ENCODE data around the gene TATDN2. TPM values are rescaled to one million over a fixed set of nuclear protein-coding genes. Genes with fewer than 3 reads are reported as not detected.

The TATDN2 gene
- total and polyA plus RNA-seq, 4 donors, result 12.0 to 32.9 (median 23.8) TPM

DNA sequence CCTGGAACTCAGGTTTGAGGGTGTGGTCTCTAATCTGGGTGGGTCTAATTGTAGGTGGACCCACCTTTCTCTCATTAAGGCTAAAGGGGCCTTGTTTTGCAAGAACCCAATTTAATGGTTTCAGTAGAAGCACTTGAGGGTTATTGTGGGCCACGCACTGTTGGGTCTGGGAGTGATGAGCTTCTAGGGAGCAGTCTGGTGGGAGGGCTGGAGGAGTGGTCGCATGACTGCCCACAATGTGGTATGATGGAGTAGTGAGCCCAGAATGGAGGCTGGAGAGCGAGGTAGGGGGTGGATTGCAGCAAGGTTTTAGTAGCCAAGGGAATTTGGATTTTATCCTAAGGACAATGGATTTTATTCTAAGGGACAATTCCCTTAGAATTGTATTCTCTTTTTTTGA is 2.7 kb downstream of the TATDN2 start:
- no peak overlapping the region for H3K4me3 ChIP-seq
- no peak for ATAC-seq (ENCODE audit: insufficient read depth, low FRiP score)
- no peak overlapping the region for H3K9ac ChIP-seq (ENCODE audit: insufficient read depth in 1 of 2, low read length in 2 of 2)
- 89 to 92% methylated on average over 3 of the region's 3 CpGs for WGBS, 2 donors
- TF ChIP-seq, protein P1, sequence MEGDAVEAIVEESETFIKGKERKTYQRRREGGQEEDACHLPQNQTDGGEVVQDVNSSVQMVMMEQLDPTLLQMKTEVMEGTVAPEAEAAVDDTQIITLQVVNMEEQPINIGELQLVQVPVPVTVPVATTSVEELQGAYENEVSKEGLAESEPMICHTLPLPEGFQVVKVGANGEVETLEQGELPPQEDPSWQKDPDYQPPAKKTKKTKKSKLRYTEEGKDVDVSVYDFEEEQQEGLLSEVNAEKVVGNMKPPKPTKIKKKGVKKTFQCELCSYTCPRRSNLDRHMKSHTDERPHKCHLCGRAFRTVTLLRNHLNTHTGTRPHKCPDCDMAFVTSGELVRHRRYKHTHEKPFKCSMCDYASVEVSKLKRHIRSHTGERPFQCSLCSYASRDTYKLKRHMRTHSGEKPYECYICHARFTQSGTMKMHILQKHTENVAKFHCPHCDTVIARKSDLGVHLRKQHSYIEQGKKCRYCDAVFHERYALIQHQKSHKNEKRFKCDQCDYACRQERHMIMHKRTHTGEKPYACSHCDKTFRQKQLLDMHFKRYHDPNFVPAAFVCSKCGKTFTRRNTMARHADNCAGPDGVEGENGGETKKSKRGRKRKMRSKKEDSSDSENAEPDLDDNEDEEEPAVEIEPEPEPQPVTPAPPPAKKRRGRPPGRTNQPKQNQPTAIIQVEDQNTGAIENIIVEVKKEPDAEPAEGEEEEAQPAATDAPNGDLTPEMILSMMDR (IDR thresholded peaks at IDR 0.05; ENCODE audit: control extremely low read depth, extremely low read depth), result no peak
- H3K36me3 ChIP-seq (ENCODE audit: control insufficient read depth in 4 of 4, insufficient read depth in 4 of 4, low read length in 4 of 4), result peaks cover 0 to 16% (median 14%) of the 10 kb centered on the region in 4 donors
- H3K4me1 ChIP-seq (ENCODE audit: control insufficient read depth in 5 of 5, insufficient read depth in 5 of 5, low read length in 5 of 5), result peaks cover 0 to 24% (median 10%) of the 10 kb centered on the region in 5 donors
- H3K27me3 ChIP-seq (ENCODE audit: control insufficient read depth in 3 of 3, insufficient read depth in 3 of 3, low read length in 2 of 3), result no peaks in the 10 kb centered on the region
- no peak for DNase-seq
- H3K9me3 ChIP-seq (ENCODE audit: control insufficient read depth in 4 of 4, insufficient read depth in 3 of 4, low read length in 3 of 4), result peaks cover 0 to 2% (median 0%) of the 10 kb centered on the region in 4 donors
- no peak overlapping the region for H3K27ac ChIP-seq (ENCODE audit: low read depth in 1 of 2, low read length in 1 of 2)

DNA sequence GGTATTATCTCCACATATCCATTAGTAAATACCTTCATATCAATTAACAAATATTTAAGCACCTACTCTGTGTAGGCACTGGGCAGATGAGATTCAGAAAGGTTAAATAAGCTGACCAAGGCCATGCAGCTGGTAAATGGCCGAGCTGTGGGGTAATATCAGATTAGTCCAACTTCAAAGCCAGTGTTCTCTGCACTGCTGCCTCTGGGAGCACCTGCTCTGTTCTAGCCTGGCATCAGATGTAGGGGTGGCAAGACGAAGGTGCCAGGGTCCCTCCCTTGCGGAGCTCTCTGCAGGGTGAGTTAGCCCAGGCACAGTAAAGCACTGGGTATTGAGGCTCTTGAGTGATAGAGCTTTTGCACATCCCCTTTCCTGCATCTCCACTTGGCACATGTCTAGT is 5.5 kb downstream of the TATDN2 start:
- no peaks in the 10 kb centered on the region for H3K27me3 ChIP-seq (ENCODE audit: control insufficient read depth in 3 of 3, insufficient read depth in 3 of 3, low read length in 2 of 3)
- ATAC-seq (ENCODE audit: insufficient read depth, low FRiP score), result no peak
- no peak for DNase-seq
- TF ChIP-seq, protein P1 (IDR thresholded peaks at IDR 0.05; ENCODE audit: control extremely low read depth, extremely low read depth), result no peak
- WGBS, 2 donors, result 95 to 97% methylated on average over 3 of the region's 3 CpGs
- no peaks in the 10 kb centered on the region for H3K9me3 ChIP-seq (ENCODE audit: control insufficient read depth in 4 of 4, insufficient read depth in 3 of 4, low read length in 3 of 4)
- H3K4me3 ChIP-seq, result no peak overlapping the region
- peaks cover 0 to 21% (median 16%) of the 10 kb centered on the region in 4 donors for H3K36me3 ChIP-seq (ENCODE audit: control insufficient read depth in 4 of 4, insufficient read depth in 4 of 4, low read length in 4 of 4)
- no peak overlapping the region for H3K27ac ChIP-seq (ENCODE audit: low read depth in 1 of 2, low read length in 1 of 2)
- no peak overlapping the region for H3K9ac ChIP-seq (ENCODE audit: insufficient read depth in 1 of 2, low read length in 2 of 2)
- peaks cover 0 to 19% (median 8%) of the 10 kb centered on the region in 5 donors for H3K4me1 ChIP-seq (ENCODE audit: control insufficient read depth in 5 of 5, insufficient read depth in 5 of 5, low read length in 5 of 5)

DNA sequence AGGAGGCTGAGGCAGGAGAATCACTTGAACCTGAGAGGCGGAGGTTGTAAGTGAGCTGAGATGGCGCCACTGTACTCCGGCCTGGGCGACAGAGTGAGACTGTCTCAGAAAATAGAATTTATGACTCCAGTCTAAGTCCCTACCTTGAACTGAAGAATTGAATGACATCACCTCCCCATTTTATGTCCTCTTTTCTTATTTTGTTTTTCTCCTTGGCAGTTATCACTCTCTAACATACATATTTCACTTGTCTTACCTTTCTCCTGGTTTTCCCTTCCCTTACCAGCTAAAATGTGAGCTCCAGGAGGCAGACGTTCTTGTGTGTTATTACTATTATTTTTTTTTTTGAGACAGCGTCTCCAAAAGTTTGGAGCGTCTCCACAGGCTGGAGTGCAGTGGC is 7.6 kb downstream of the TATDN2 start:
- peaks cover 8 to 32% (median 19%) of the 10 kb centered on the region in 4 donors for H3K36me3 ChIP-seq (ENCODE audit: control insufficient read depth in 4 of 4, insufficient read depth in 4 of 4, low read length in 4 of 4)
- TF ChIP-seq, protein P1 (IDR thresholded peaks at IDR 0.05; ENCODE audit: control extremely low read depth, extremely low read depth), result no peak
- no peaks in the 10 kb centered on the region for H3K9me3 ChIP-seq (ENCODE audit: control insufficient read depth in 4 of 4, insufficient read depth in 3 of 4, low read length in 3 of 4)
- no peaks in the 10 kb centered on the region for H3K27me3 ChIP-seq (ENCODE audit: control insufficient read depth in 3 of 3, insufficient read depth in 3 of 3, low read length in 2 of 3)
- H3K9ac ChIP-seq (ENCODE audit: insufficient read depth in 1 of 2, low read length in 2 of 2), result no peak overlapping the region
- no peak overlapping the region for H3K4me3 ChIP-seq
- DNase-seq (no peak), ATAC-seq (ENCODE audit: insufficient read depth, low FRiP score) (no peak)
- H3K27ac ChIP-seq (ENCODE audit: low read depth in 1 of 2, low read length in 1 of 2), result no peak overlapping the region
- H3K4me1 ChIP-seq (ENCODE audit: control insufficient read depth in 5 of 5, insufficient read depth in 5 of 5, low read length in 5 of 5), result peaks cover 0 to 9% (median 2%) of the 10 kb centered on the region in 5 donors
- 94 to 96% methylated on average over 7 of the region's 7 CpGs for WGBS, 2 donors

DNA sequence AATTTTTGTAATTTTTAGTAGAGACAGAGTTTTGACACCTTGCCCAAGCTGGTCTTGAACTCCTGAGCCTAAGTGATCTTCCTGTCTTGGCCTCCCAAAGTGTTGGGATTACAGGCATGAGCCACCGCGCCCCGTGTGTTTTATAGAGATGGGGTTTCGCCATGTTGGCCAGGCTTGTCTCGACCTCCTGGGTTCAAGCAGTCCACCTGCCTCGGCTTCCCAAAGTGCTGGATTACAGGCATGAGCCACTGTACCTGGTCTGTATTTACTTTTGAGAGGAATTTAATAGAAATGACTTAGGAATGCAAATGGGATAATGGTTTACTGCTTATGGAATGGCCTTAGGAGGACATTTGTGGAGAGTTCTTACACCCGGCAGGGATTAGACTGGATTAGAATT is 10.8 kb downstream of the TATDN2 start:
- TF ChIP-seq, protein P1 (IDR thresholded peaks at IDR 0.05; ENCODE audit: control extremely low read depth, extremely low read depth), result no peak
- no peak overlapping the region for H3K4me3 ChIP-seq
- DNase-seq (no peak), ATAC-seq (ENCODE audit: insufficient read depth, low FRiP score) (no peak)
- H3K4me1 ChIP-seq (ENCODE audit: control insufficient read depth in 5 of 5, insufficient read depth in 5 of 5, low read length in 5 of 5), result peaks cover 0 to 3% (median 2%) of the 10 kb centered on the region in 5 donors
- no peaks in the 10 kb centered on the region for H3K27me3 ChIP-seq (ENCODE audit: control insufficient read depth in 3 of 3, insufficient read depth in 3 of 3, low read length in 2 of 3)
- peaks cover 14 to 29% (median 17%) of the 10 kb centered on the region in 4 donors for H3K36me3 ChIP-seq (ENCODE audit: control insufficient read depth in 4 of 4, insufficient read depth in 4 of 4, low read length in 4 of 4)
- WGBS, 2 donors, result 90 to 97% methylated on average over 7 of the region's 7 CpGs
- H3K27ac ChIP-seq (ENCODE audit: low read depth in 1 of 2, low read length in 1 of 2), result no peak overlapping the region
- H3K9ac ChIP-seq (ENCODE audit: insufficient read depth in 1 of 2, low read length in 2 of 2), result no peak overlapping the region
- H3K9me3 ChIP-seq (ENCODE audit: control insufficient read depth in 4 of 4, insufficient read depth in 3 of 4, low read length in 3 of 4), result no peaks in the 10 kb centered on the region
